ENCODE data around the gene HIBCH. TPM values are rescaled to one million over a fixed set of nuclear protein-coding genes. Genes with fewer than 3 reads are reported as not detected.
A peak's percentile ranks its signal among the peaks of the same experiment; 100 is the strongest.
"Not testable (repeated sequence)": the region's sequence is repeated elsewhere in the genome, so short reads cannot be mapped to it uniquely, and the experiment has no call there.

The HIBCH gene
- total and polyA plus RNA-seq, 2 of the 4 experiments (the other 2 are of a cell fraction): 8.8 to 11.9 TPM

GRCh38 chr2:190270298-190270697 is 49.3 kb downstream of the HIBCH start:
- intact Hi-C loops (cut with micrococcal nuclease): no loop called here
- Histone ChIP-seq H2BK20ac (ENCODE audit: low read depth, low read length) (no peak overlapping the region), H3K9me3 (ENCODE audit: control insufficient read depth, insufficient read depth, low read length) (no peaks in the 10 kb centered on the region), H4K20me1 (ENCODE audit: insufficient read depth, low read length) (no peaks in the 10 kb centered on the region), H2AK5ac (ENCODE audit: low read depth, low read length) (no peak overlapping the region), H2BK120ac (ENCODE audit: low read depth, low read length) (no peak overlapping the region), H4K8ac (ENCODE audit: low read depth in 2 of 2, low read length in 2 of 2) (no peak overlapping the region), H3K4me1 (ENCODE audit: control insufficient read depth, insufficient read depth, low read length) (peaks cover 5% of the 10 kb centered on the region), H4K91ac (ENCODE audit: insufficient read depth, low read depth, low read length) (no peak overlapping the region), H3K9me1 (ENCODE audit: insufficient read depth, low read length) (peaks cover 5% of the 10 kb centered on the region; the same call in 1 of the 2 replicates), H3K14ac (replicated peaks; ENCODE audit: low read depth, low read length) (no peak overlapping the region), H3K4ac (ENCODE audit: low read depth, low read length) (no peak overlapping the region), H3K18ac (ENCODE audit: low read depth, low read length) (no peak overlapping the region), H3K79me1 (ENCODE audit: low read depth in 1 of 2, low read length in 2 of 2) (no peaks in the 10 kb centered on the region), H3K56ac (ENCODE audit: extremely low read depth, insufficient read depth, low read length) (no peak overlapping the region), H2AFZ (replicated peaks; ENCODE audit: low read length, poor library complexity) (no peak overlapping the region), H2BK5ac (ENCODE audit: low read depth, low read length, poor library complexity, severe bottlenecking) (no peak overlapping the region), H3K4me3 (ENCODE audit: insufficient read depth, low read depth, low read length) (no peak overlapping the region), H4K5ac (ENCODE audit: low read depth, low read length) (no peak overlapping the region), H3K9ac (ENCODE audit: low read depth, low read length) (no peak overlapping the region), H3K23ac (ENCODE audit: low read depth, low read length) (no peak overlapping the region), H2AK9ac (replicated peaks; ENCODE audit: low read depth, low read length, poor library complexity) (no peak overlapping the region), H3K4me2 (ENCODE audit: low read depth, low read length) (no peak overlapping the region), H3K27me3 (ENCODE audit: control insufficient read depth, insufficient read depth, low read length) (no peaks in the 10 kb centered on the region; the same call in 1 of the 2 replicates), H2BK15ac (ENCODE audit: low read depth, low read length) (no peak overlapping the region), H3K27ac (ENCODE audit: insufficient read depth, low read length) (no peak overlapping the region), H3K36me3 (ENCODE audit: control insufficient read depth, insufficient read depth, low read length) (no peaks in the 10 kb centered on the region)
- POLR2A ChIA-PET (ENCODE audit: unreplicated experiment): no interaction called here
- no CpG with 5 or more reads among the region's 3 CpGs for WGBS, 2 experiments (ENCODE audit: extremely low coverage in 2 of 2, insufficient read length in 1 of 2)
- peak; percentile 79 for DNase-seq
- ATAC-seq (ENCODE audit: low read depth): peak; percentile 80
- CTCF ChIA-PET: interaction anchor here (0.5 kb wide), 1 partner anchor 14 kb away, joined by 4 read pairs; no protein-coding TSS in a partner anchor
- dilution Hi-C loops (cut with HindIII; ENCODE audit: low sequenced_read_pairs, unreplicated experiment): no loop called here
- TF ChIP-seq BHLHE40 (IDR thresholded peaks at IDR 0.05; ENCODE audit: low read depth, low read length) (peak; percentile 58), POLR2A (IDR thresholded peaks at IDR 0.05; ENCODE audit: low read depth, low read length) (no peak), RFX5 (IDR thresholded peaks at IDR 0.05; ENCODE audit: low read depth, low read length) (no peak), RCOR1 (IDR thresholded peaks at IDR 0.05; ENCODE audit: insufficient replicate concordance, low read length) (peak; percentile 16), FOS (IDR thresholded peaks at IDR 0.05; ENCODE audit: low read depth, low read length) (peak; percentile 79)
- in situ Hi-C loops (cut with MboI; ENCODE audit: low sequenced_read_pairs): no loop called here
- no TSS peak for BruUV-seq (replicated peaks)

GRCh38 chr2:190269699-190270098 is 49.9 kb downstream of the HIBCH start:
- not testable (repeated sequence) for H3K56ac ChIP-seq (ENCODE audit: extremely low read depth, insufficient read depth, low read length)

More at GRCh38 chr2:190269699-190270098, 49.9 kb downstream of the HIBCH start:
- BruUV-seq (replicated peaks); H3K9me1 ChIP-seq (ENCODE audit: insufficient read depth, low read length); H3K4ac ChIP-seq (ENCODE audit: low read depth, low read length); H3K36me3 ChIP-seq (ENCODE audit: control insufficient read depth, insufficient read depth, low read length); H3K23ac ChIP-seq (ENCODE audit: low read depth, low read length); H3K9me3 ChIP-seq (ENCODE audit: control insufficient read depth, insufficient read depth, low read length); H4K20me1 ChIP-seq (ENCODE audit: insufficient read depth, low read length); DNase-seq; in situ Hi-C loops (cut with MboI; ENCODE audit: low sequenced_read_pairs); H3K18ac ChIP-seq (ENCODE audit: low read depth, low read length); H3K14ac ChIP-seq (replicated peaks; ENCODE audit: low read depth, low read length); H3K27ac ChIP-seq (ENCODE audit: insufficient read depth, low read length); POLR2A ChIA-PET (ENCODE audit: unreplicated experiment); H4K5ac ChIP-seq (ENCODE audit: low read depth, low read length); dilution Hi-C loops (cut with HindIII; ENCODE audit: low sequenced_read_pairs, unreplicated experiment); H2AFZ ChIP-seq (replicated peaks; ENCODE audit: low read length, poor library complexity); H3K27me3 ChIP-seq (ENCODE audit: control insufficient read depth, insufficient read depth, low read length); H3K9ac ChIP-seq (ENCODE audit: low read depth, low read length); ATAC-seq (ENCODE audit: low read depth); H3K79me1 ChIP-seq (ENCODE audit: low read depth in 1 of 2, low read length in 2 of 2); H3K4me2 ChIP-seq (ENCODE audit: low read depth, low read length); H2BK15ac ChIP-seq (ENCODE audit: low read depth, low read length); H2AK9ac ChIP-seq (replicated peaks; ENCODE audit: low read depth, low read length, poor library complexity); H3K4me1 ChIP-seq (ENCODE audit: control insufficient read depth, insufficient read depth, low read length); H3K4me3 ChIP-seq (ENCODE audit: insufficient read depth, low read depth, low read length); H2BK20ac ChIP-seq (ENCODE audit: low read depth, low read length): not testable (repeated sequence)
- H4K8ac ChIP-seq (ENCODE audit: low read depth in 2 of 2, low read length in 2 of 2): peak overlapping the region in 1 of 2 experiments; percentile 40; a peak in 1 of 4 replicates
- peak overlapping the region; percentile 24 for H2BK5ac ChIP-seq (ENCODE audit: low read depth, low read length, poor library complexity, severe bottlenecking)
- CTCF ChIA-PET: interaction anchor here (0.5 kb wide), 1 partner anchor 13 kb away, joined by 4 read pairs; no protein-coding TSS in a partner anchor
- intact Hi-C loops (cut with micrococcal nuclease): loop anchor here (5.0 kb wide), 1 partner anchor 67 kb away; no protein-coding TSS in a partner anchor
- peak overlapping the region; percentile 32; the same call in 1 of the 2 replicates for H4K91ac ChIP-seq (ENCODE audit: insufficient read depth, low read depth, low read length)
- H2BK120ac ChIP-seq (ENCODE audit: low read depth, low read length): peak overlapping the region; percentile 40; the same call in 1 of the 2 replicates
- peak overlapping the region; percentile 38; the same call in 1 of the 2 replicates for H2AK5ac ChIP-seq (ENCODE audit: low read depth, low read length)
- 60% methylated on average over 1 of the region's 3 CpGs; no CpG with 5 or more reads in 1 of the 2 experiments for WGBS, 2 experiments (ENCODE audit: extremely low coverage in 2 of 2, insufficient read length in 1 of 2)
